K562 (cell line): Measurements from ENCODE around the gene SRMS. TPM values are rescaled to one million over a fixed set of nuclear protein-coding genes. Genes with fewer than 3 reads are reported as not detected.

Source experiments
- ATAC-seq: fragments of 200-7000 bp; cut with Tn5 transposase; 3 replicates; pipeline ENCODE4 v1.9.1; 2020; ENCODE audit warnings: moderate library complexity
- BruUV-seq: library from RNA; stranded (reverse); fragments of 400-500 nt; replicated peaks from 2 replicates; lab custom pipeline; 2021; lab: Mats Ljungman, UMichigan
- CTCF ChIA-PET: fragments of 300-600 bp; formaldehyde crosslinking; extraction: SDS; loops from one replicate; lab custom pipeline; 2021; ENCODE audit warnings: low intra/inter-chr PET ratio; lab: Yijun Ruan, JAX
- POLR2A ChIA-PET: fragments of 300-600, 350-650 bp; sonication (Branson Sonifier 250); formaldehyde crosslinking; extraction: SDS; loops from one replicate; lab custom pipeline; 2021; ENCODE audit warnings: antibody characterized with exemption, inconsistent platforms; lab: Yijun Ruan, JAX
- DNase-seq, 4 experiments: peaks; one replicate each; pipeline versions ENCODE4 v3.0.0 to v3.0.0-alpha.2; 2011 to 2018; ENCODE audit warnings: low spot score in 3 of 4, mixed read lengths in 3 of 4; ENCODE audit errors: extremely low read depth in 1 of 4
- FAIRE-seq: peaks from 2 replicates; lab custom pipeline; 2011; peaks lifted over from hg19 to GRCh38; lab: Jason Lieb, UNC
- H2AFZ ChIP-seq: 2 replicates; pipeline ENCODE4 v1.6.0; 2011; ENCODE audit warnings: low read depth, low read length, control low read depth, inconsistent platforms
- H3K27ac ChIP-seq: fragments of 200-600 bp; 3 replicates; pipeline ENCODE4 v1.8.0; 2011; ENCODE audit warnings: low read depth, mild to moderate bottlenecking, control low read depth, inconsistent platforms, low read length, moderate library complexity, mixed read lengths; ENCODE audit errors: extremely low read depth
- H3K27me3 ChIP-seq, 2 experiments: fragments of 300-600 bp in 1 of 2; 2 replicates in 1 of 2; 3 replicates in 1 of 2; pipeline versions ENCODE4 v1.6.0 to v1.8.0; 2011; ENCODE audit warnings: inconsistent platforms in 2 of 2, low read length in 2 of 2, mild to moderate bottlenecking in 1 of 2, mixed read lengths in 1 of 2, moderate library complexity in 1 of 2; ENCODE audit not compliant: control insufficient read depth in 2 of 2, insufficient read depth in 2 of 2
- H3K36me3 ChIP-seq: fragments of 300-600 bp; 3 replicates; pipeline ENCODE4 v1.8.0; 2011; ENCODE audit warnings: mild to moderate bottlenecking, low read length, inconsistent platforms; ENCODE audit not compliant: control insufficient read depth, insufficient read depth
- H3K4me1 ChIP-seq, 2 experiments: fragments of 200-600 bp in 1 of 2; replicated peaks in 1 of 2; 2 replicates in 1 of 2; 3 replicates in 1 of 2; pipeline versions ENCODE4 v1.5.1 to v1.8.0; 2011; ENCODE audit warnings: inconsistent platforms in 2 of 2, low read length in 2 of 2, mild to moderate bottlenecking in 1 of 2, mixed read lengths in 1 of 2, moderate library complexity in 1 of 2; ENCODE audit not compliant: control insufficient read depth in 2 of 2, insufficient read depth in 2 of 2
- H3K4me2 ChIP-seq: 2 replicates; pipeline ENCODE4 v1.6.1; 2011; ENCODE audit warnings: low read length, control low read depth, inconsistent platforms, mixed read lengths; ENCODE audit not compliant: insufficient read depth
- H3K4me3 ChIP-seq: fragments of 200-600 bp; sonication (generic), shearing (Covaris generic); 2 replicates; pipeline ENCODE4 v1.5.1; 2016; ENCODE audit warnings: control low read depth, inconsistent platforms
- H3K79me2 ChIP-seq: fragments of 200-600 bp; 3 replicates; pipeline ENCODE4 v1.8.0; 2011; ENCODE audit warnings: low read length, inconsistent platforms; ENCODE audit not compliant: control insufficient read depth, insufficient read depth
- H3K9ac ChIP-seq, 2 experiments: 2 replicates each; pipeline versions ENCODE4 v1.6.0 to v1.6.1; 2011; ENCODE audit warnings: low read depth in 2 of 2, low read length in 2 of 2, control low read depth in 1 of 2, inconsistent platforms in 1 of 2, mild to moderate bottlenecking in 1 of 2, mixed read lengths in 1 of 2; ENCODE audit not compliant: insufficient read depth in 1 of 2
- H3K9me1 ChIP-seq: one replicate; pipeline ENCODE4 v1.6.0; 2011; ENCODE audit warnings: inconsistent platforms, mild to moderate bottlenecking, low read length, moderate library complexity; ENCODE audit not compliant: control insufficient read depth, insufficient read depth
- H3K9me3 ChIP-seq: replicated peaks from 2 replicates; pipeline ENCODE4 v1.5.1; 2011; ENCODE audit warnings: low read depth, low read length, inconsistent platforms; ENCODE audit not compliant: control insufficient read depth, insufficient read depth
- H4K20me1 ChIP-seq: replicated peaks from 2 replicates; pipeline ENCODE4 v1.6.1; 2011; ENCODE audit warnings: low read length, inconsistent platforms, mixed read lengths; ENCODE audit not compliant: control insufficient read depth, insufficient read depth
- CHD1 ChIP-seq: fragments of 200-600 bp; sonication (generic); IDR thresholded peaks from one replicate; pipeline ENCODE4 v1.6.1; 2012; ENCODE audit warnings: mild to moderate bottlenecking, moderate library complexity, low read length, inconsistent platforms
- CXXC5 ChIP-seq: fragments of 250-450 bp; sonication (Bioruptor Pico); IDR thresholded peaks from 2 replicates; pipeline ENCODE4 v1.8.0; 2022; ENCODE audit warnings: inconsistent platforms, mild to moderate bottlenecking, moderate library complexity
- FOXK2 ChIP-seq, 2 experiments: fragments of 450-650 bp; IDR thresholded peaks in 1 of 2; conservative IDR thresholded peaks in 1 of 2; 2 replicates each; pipeline ENCODE4 v1.6.1; 2016; ENCODE audit warnings: low read depth in 2 of 2, mild to moderate bottlenecking in 1 of 2
- MEIS2 ChIP-seq: fragments of 450-650 bp; IDR thresholded peaks from 2 replicates; pipeline ENCODE4 v1.6.1; 2014; ENCODE audit warnings: mild to moderate bottlenecking; ENCODE audit not compliant: partially characterized antibody
- MTA3 ChIP-seq: fragments of 450-650 bp; formaldehyde crosslinking; IDR thresholded peaks from 2 replicates; pipeline ENCODE4 v1.6.1; 2017; ENCODE audit warnings: mild to moderate bottlenecking, borderline replicate concordance
- SMC3 ChIP-seq: conservative IDR thresholded peaks from 2 replicates; pipeline ENCODE4 v1.6.1; 2011; ENCODE audit warnings: low read depth, low read length, improper control_type of control experiment; ENCODE audit not compliant: insufficient read depth
- TFAP4 ChIP-seq: sonication (generic); formaldehyde crosslinking; IDR thresholded peaks from 2 replicates; pipeline ENCODE4 v1.8.0; 2022; ENCODE audit warnings: missing genetic modification reagents, mild to moderate bottlenecking, moderate library complexity, borderline replicate concordance
- THAP12 ChIP-seq: fragments of 250-450 bp; sonication (Bioruptor Pico); IDR thresholded peaks from 2 replicates; pipeline ENCODE4 v1.9.0; 2021; ENCODE audit warnings: mild to moderate bottlenecking, inconsistent platforms
- ZFP91 ChIP-seq: sonication (generic); formaldehyde crosslinking; IDR thresholded peaks from 2 replicates; pipeline ENCODE4 v1.8.0; 2022; ENCODE audit warnings: mild to moderate bottlenecking, missing genetic modification reagents
- ZNF12 ChIP-seq: sonication (generic); formaldehyde crosslinking; IDR thresholded peaks from 2 replicates; pipeline ENCODE4 v1.4.0; 2020; ENCODE audit warnings: mild to moderate bottlenecking, missing genetic modification reagents
- ZNF143 ChIP-seq: sonication (generic); formaldehyde crosslinking; IDR thresholded peaks from 2 replicates; pipeline ENCODE4 v1.9.0; 2022; ENCODE audit warnings: mild to moderate bottlenecking, missing genetic modification reagents
- ZNF395 ChIP-seq: fragments of 200-800 bp; sonication (Bioruptor generic); IDR thresholded peaks from 2 replicates; pipeline ENCODE4 v1.6.1; 2017; ENCODE audit warnings: missing genetic modification characterization, missing compliant biosample characterization
- WGBS: fragments of 100-300 bp; shearing (Covaris generic); methylation state at CpG from one replicate; pipeline ENCODE4 v1.1.6; 2016; ENCODE audit warnings: low coverage, mixed read lengths; ENCODE audit not compliant: insufficient coverage; ENCODE audit errors: missing lambda C conversion rate; 5-methylcytosine and 5-hydroxymethylcytosine counted together
- in situ Hi-C: fragments of 300-500 bp; cut with MboI; formaldehyde crosslinking; loops from 4 replicates; pipeline ENCODE4 v1.15.0; 2018; ENCODE audit warnings: inconsistent platforms, mixed read lengths
- intact Hi-C: fragments of 100-400 bp; cut with micrococcal nuclease; formaldehyde crosslinking; loops from 2 replicates; pipeline ENCODE4 v1.14.2; 2022
- polyA plus RNA-seq, 8 experiments: library from polyadenylated mRNA; depleted of rRNA in 4 of 8; stranded (reverse) in 5 of 8; unstranded in 3 of 8; fragments of >200 nt; fragmentation: Nextera tagmentation in 2 of 8; fragmentation: Illumina TruSeq in 1 of 8; extraction: Ambion mirVana in 2 of 8; extraction: Trizol in 1 of 8; gene quantifications; 2 replicates each; pipeline versions ENCODE4 v1.2.1 to v1.2.3, GENCODE V29; 2011 to 2014; ENCODE audit warnings: inconsistent platforms in 1 of 8, missing spikeins in 1 of 8
- total RNA-seq, 7 experiments: library from RNA; depleted of rRNA in 6 of 7; stranded (reverse); fragments of >200 nt in 6 of 7; fragmentation: Illumina TruSeq in 2 of 7; extraction: Trizol in 2 of 7; gene quantifications; 2 replicates each; pipeline versions ENCODE4 v1.2.1 to v1.2.3, GENCODE V29; 2011 to 2021; ENCODE audit warnings: low replicate concordance in 1 of 7

Gene SRMS
- total and polyA plus RNA-seq, 9 of the 15 experiments (the other 6 are each of a cell fraction or from before 2014, with no cell fraction given): 0.07 TPM; not detected in 8

- TF ChIP-seq ZFP91 (CRISPR knock-in tag) (no peak), ZNF143 (CRISPR knock-in tag) (0 out of 2 replicates have a peak, but pooled peaks have one; percentile 20), CXXC5 (CRISPR knock-in tag) (peak; percentile 24; the same call in 1 of the 2 replicates), SMC3 (peak; percentile 96)
Measured at GRCh38 chr20:63537525-63538203, 9.9 kb downstream of the SRMS start (continued).

GRCh38 chr20:63536997-63537524 is 10.5 kb downstream of the SRMS start, which contains the start of gene PTK6:
Gene PTK6 (minus strand): TSS chr20:63537376. CDS start chr20:63537314, 62 bp downstream.
- H3K27me3 ChIP-seq: peaks cover 0 to 26% of the 10 kb centered on the region in 2 experiments; a peak in 3 of 5 replicates
- DNase-seq (peak in 2 of 4 experiments; percentile 46 to 50), ATAC-seq (no peak), FAIRE-seq (no peak)
- ChIA-PET CTCF (interaction anchor here (0.7 to 3.4 kb wide), 4 partner anchors 170 to 499 kb away, joined by 3 to 25 read pairs (median 6); no protein-coding TSS in a partner anchor), POLR2A (interaction anchor here (0.6 to 1.3 kb wide), 7 partner anchors 8 to 424 kb away, joined by 3 to 7 read pairs (median 3); no protein-coding TSS in a partner anchor)
- H3K4me3 ChIP-seq: no peak within 1 kb of the TSS
- peaks cover 6 to 90% of the 10 kb centered on the region in 2 experiments; a peak in 4 of 5 replicates for H3K4me1 ChIP-seq
- H3K36me3 ChIP-seq: no peaks in the 10 kb centered on the region
- H3K4me2 ChIP-seq: peak within 1 kb of the TSS; percentile 53
- peak within 1 kb of the TSS; percentile 28 to 86; a peak in 3 of 4 replicates for H3K9ac ChIP-seq
- no peak within 1 kb of the TSS for H3K27ac ChIP-seq
- H3K79me2 ChIP-seq: no peaks in the 10 kb centered on the region
- 55% methylated on average over 18 of the region's 29 CpGs for WGBS
- H3K9me3 ChIP-seq: no peaks in the 10 kb centered on the region
- no peaks in the 10 kb centered on the region for H3K9me1 ChIP-seq
- no TSS peak for BruUV-seq
- H2AFZ ChIP-seq: peak within 1 kb of the TSS; percentile 92
- in situ Hi-C loops: no loop called here
- intact Hi-C loops: loop anchor here (5.0 to 10.0 kb wide), 3 partner anchors 118 to 500 kb away; partner anchors contain the start of genes ARFRP1, C20orf204, RTEL1 and STMN3
- peaks cover 3% of the 10 kb centered on the region for H4K20me1 ChIP-seq
- no peak for TF ChIP-seq ZNF395 (CRISPR knock-in tag)
- TF ChIP-seq FOXK2 (conservative IDR thresholded peaks at IDR 0.05 in 1 of 2, IDR thresholded peaks at IDR 0.05 in 1 of 2; ENCODE audit: low read depth in 2 of 2): no peak
- TF ChIP-seq ZNF12: no peak
- TF ChIP-seq MTA3: no peak
- no peak for TF ChIP-seq THAP12 (CRISPR knock-in tag)
- peak; percentile 16; the same call in 1 of the 2 replicates for TF ChIP-seq TFAP4 (CRISPR knock-in tag)
- no peak for TF ChIP-seq MEIS2
- no peak for TF ChIP-seq CHD1
